H9 (cell line): Measurements from ENCODE around the gene LRPPRC. TPM values are rescaled to one million over a fixed set of nuclear protein-coding genes. Genes with fewer than 3 reads are reported as not detected.

Source experiments
- DNase-seq: peaks from one replicate; pipeline ENCODE4 v3.0.0-alpha.2; 2017
- H2AFZ ChIP-seq: one replicate; pipeline ENCODE4 v1.6.1; 2013; ENCODE audit warnings: mild to moderate bottlenecking, low read length, control low read depth, moderate library complexity
- H2AK5ac ChIP-seq: 2 replicates; pipeline ENCODE4 v1.6.1; 2013; ENCODE audit warnings: low read length, control low read depth, mixed read lengths; ENCODE audit not compliant: insufficient read length
- H2BK120ac ChIP-seq: one replicate; pipeline ENCODE4 v1.6.1; 2013; ENCODE audit warnings: low read depth, mild to moderate bottlenecking, low read length, control low read depth, inconsistent platforms; ENCODE audit not compliant: poor library complexity, severe bottlenecking
- H2BK12ac ChIP-seq: 2 replicates; pipeline ENCODE4 v1.6.1; 2013; ENCODE audit warnings: low read length, control low read depth, mixed read lengths, low read depth; ENCODE audit not compliant: insufficient read length
- H2BK15ac ChIP-seq: 2 replicates; pipeline ENCODE4 v1.6.1; 2013; ENCODE audit warnings: low read depth, low read length, control low read depth
- H2BK20ac ChIP-seq: one replicate; pipeline ENCODE4 v1.6.1; 2013; ENCODE audit warnings: low read depth, mild to moderate bottlenecking, low read length, control low read depth, inconsistent platforms; ENCODE audit not compliant: poor library complexity, severe bottlenecking
- H2BK5ac ChIP-seq: 2 replicates; pipeline ENCODE4 v1.6.1; 2013; ENCODE audit warnings: low read length, control low read depth, mixed read lengths; ENCODE audit not compliant: insufficient read length
- H3K14ac ChIP-seq: 2 replicates; pipeline ENCODE4 v1.6.1; 2013; ENCODE audit warnings: low read length, control low read depth; ENCODE audit not compliant: insufficient read depth
- H3K18ac ChIP-seq: 2 replicates; pipeline ENCODE4 v1.6.1; 2013; ENCODE audit warnings: low read depth, mild to moderate bottlenecking, mixed read lengths, low read length, control low read depth; ENCODE audit not compliant: insufficient read length
- H3K23ac ChIP-seq: 2 replicates; pipeline ENCODE4 v1.6.1; 2013; ENCODE audit warnings: low read length, control low read depth, mixed read lengths, low read depth; ENCODE audit not compliant: insufficient read length
- H3K23me2 ChIP-seq: 2 replicates; pipeline ENCODE4 v1.6.1; 2013; ENCODE audit warnings: low read depth, mild to moderate bottlenecking, mixed read lengths, low read length, control low read depth; ENCODE audit not compliant: insufficient read length, poor library complexity, severe bottlenecking
- H3K27ac ChIP-seq: 2 replicates; pipeline ENCODE4 v1.5.1; 2013; ENCODE audit warnings: low read length, control low read depth, mixed read lengths, low read depth; ENCODE audit not compliant: insufficient read length
- H3K27me3 ChIP-seq: 2 replicates; pipeline ENCODE4 v1.6.1; 2013; ENCODE audit warnings: low read length, control low read depth, inconsistent platforms; ENCODE audit not compliant: insufficient read depth
- H3K4ac ChIP-seq: 2 replicates; pipeline ENCODE4 v1.6.1; 2013; ENCODE audit warnings: low read depth, mild to moderate bottlenecking, control low read depth, inconsistent platforms, low read length, moderate library complexity
- H3K4me1 ChIP-seq: 2 replicates; pipeline ENCODE4 v1.6.1; 2013; ENCODE audit warnings: low read length, control low read depth, inconsistent platforms; ENCODE audit not compliant: insufficient read depth
- H3K4me2 ChIP-seq: 2 replicates; pipeline ENCODE4 v1.6.1; 2013; ENCODE audit warnings: low read length, control low read depth, mixed read lengths; ENCODE audit not compliant: insufficient read length, insufficient read depth
- H3K56ac ChIP-seq: 2 replicates; pipeline ENCODE4 v1.6.1; 2013; ENCODE audit warnings: low read depth, mild to moderate bottlenecking, mixed read lengths, low read length, control low read depth; ENCODE audit not compliant: insufficient read length
- H3K79me1 ChIP-seq: 2 replicates; pipeline ENCODE4 v1.6.1; 2013; ENCODE audit warnings: low read depth, mild to moderate bottlenecking, moderate library complexity, low read length, control low read depth, inconsistent platforms; ENCODE audit not compliant: insufficient read depth, poor library complexity, severe bottlenecking
- H3K79me2 ChIP-seq: 2 replicates; pipeline ENCODE4 v1.6.1; 2013; ENCODE audit warnings: low read length, control low read depth, inconsistent platforms; ENCODE audit not compliant: insufficient read depth
- H3K9ac ChIP-seq: 2 replicates; pipeline ENCODE4 v1.6.1; 2013; ENCODE audit warnings: low read length, control low read depth, mixed read lengths; ENCODE audit not compliant: insufficient read length; ENCODE audit errors: extremely low read depth
- H3K9me3 ChIP-seq: one replicate; pipeline ENCODE4 v1.6.1; 2013; ENCODE audit warnings: low read depth, low read length, inconsistent platforms; ENCODE audit not compliant: control insufficient read depth
- H3T11ph ChIP-seq: one replicate; pipeline ENCODE4 v1.6.1; 2013; ENCODE audit warnings: mild to moderate bottlenecking, low read length, control low read depth, inconsistent platforms
- H4K20me1 ChIP-seq: one replicate; pipeline ENCODE4 v1.6.1; 2013; ENCODE audit not compliant: control insufficient read depth, insufficient read length, insufficient read depth
- H4K5ac ChIP-seq: 2 replicates; pipeline ENCODE4 v1.6.1; 2013; ENCODE audit warnings: low read depth, mild to moderate bottlenecking, mixed read lengths, low read length, control low read depth; ENCODE audit not compliant: insufficient read length
- H4K8ac ChIP-seq: replicated peaks from 2 replicates; pipeline ENCODE4 v1.6.1; 2013; ENCODE audit warnings: low read length, control low read depth, mixed read lengths, low read depth; ENCODE audit not compliant: insufficient read length
- H4K91ac ChIP-seq: 2 replicates; pipeline ENCODE4 v1.6.1; 2013; ENCODE audit warnings: low read depth, mild to moderate bottlenecking, moderate library complexity, mixed read lengths, low read length, control low read depth; ENCODE audit not compliant: insufficient read length
- H3K27ac Mint-ChIP-seq, 3 experiments: 2 replicates in 2 of 3; 3 replicates in 1 of 3; pipeline ENCODE4 v1.8.0; 2020 to 2021; ENCODE audit warnings: mixed read lengths in 3 of 3, mild to moderate bottlenecking in 1 of 3, moderate library complexity in 1 of 3
- H3K27me3 Mint-ChIP-seq: 2 replicates; pipeline ENCODE4 v1.8.0; 2021; ENCODE audit warnings: low read depth, mild to moderate bottlenecking, moderate library complexity, mixed read lengths
- H3K36me3 Mint-ChIP-seq, 3 experiments: 2 replicates in 2 of 3; 3 replicates in 1 of 3; pipeline ENCODE4 v1.8.0; 2020 to 2021; ENCODE audit warnings: low read depth in 3 of 3, mixed read lengths in 3 of 3; ENCODE audit not compliant: insufficient read depth in 1 of 3
- H3K4me1 Mint-ChIP-seq, 2 experiments: 2 replicates each; pipeline ENCODE4 v1.8.0; 2020; ENCODE audit warnings: mixed read lengths in 2 of 2
- H3K4me3 Mint-ChIP-seq, 2 experiments: 2 replicates in 1 of 2; 3 replicates in 1 of 2; pipeline ENCODE4 v1.8.0; 2020 to 2021; ENCODE audit warnings: mild to moderate bottlenecking in 2 of 2, mixed read lengths in 2 of 2, moderate library complexity in 1 of 2
- H3K9me3 Mint-ChIP-seq, 2 experiments: 2 replicates in 1 of 2; 3 replicates in 1 of 2; pipeline ENCODE4 v1.8.0; 2020; ENCODE audit warnings: mild to moderate bottlenecking in 2 of 2, mixed read lengths in 2 of 2, moderate library complexity in 1 of 2
- WGBS: extraction: QIAGEN DNeasy Blood & Tissue Kit; methylation state at CpG from one replicate; pipeline ENCODE4 v1.1.7; 2013; ENCODE audit warnings: missing lambda C conversion rate, low lambda C conversion rate, mixed read lengths; ENCODE audit not compliant: insufficient read length; ENCODE audit errors: extremely low coverage; 5-methylcytosine and 5-hydroxymethylcytosine counted together
- total RNA-seq: library from RNA; stranded (reverse); gene quantifications from 2 replicates; pipeline ENCODE4 v1.2.1, GENCODE V29; 2021
- TF ChIP-seq, protein P1 (sequence below): fragments of 200-600 bp; sonication (generic); conservative IDR thresholded peaks from 3 replicates; pipeline ENCODE4 v1.8.0; 2021; ENCODE audit warnings: antibody characterized with exemption, mild to moderate bottlenecking

LRPPRC gene
- total RNA-seq, 1 experiment from 2014 or later = 182 TPM

- no peak overlapping the region for H2BK12ac ChIP-seq
- no peak overlapping the region for H2BK20ac ChIP-seq
- H3K56ac ChIP-seq = no peak overlapping the region
- H3K4me2 ChIP-seq = no peak overlapping the region
- H4K20me1 ChIP-seq = no peaks in the 10 kb centered on the region
- H4K8ac ChIP-seq = no peak overlapping the region
- no peaks in the 10 kb centered on the region; the same call in 1 of the 2 replicates for H3K4me1 ChIP-seq
- no peak overlapping the region for H2AFZ ChIP-seq
- peak overlapping the region in 2 of 3 experiments; percentile 73 to 91; a peak in 4 of 7 replicates for H3K27ac Mint-ChIP-seq
- no peaks in the 10 kb centered on the region for H3K79me1 ChIP-seq
- H3K4me3 Mint-ChIP-seq = no peak overlapping the region
- H3K79me2 ChIP-seq = 0 out of 2 replicates have a peak, but pooled peaks cover 2% of the 10 kb centered on the region
- no peaks in the 10 kb centered on the region for H3K23me2 ChIP-seq
- no peak overlapping the region for H3K14ac ChIP-seq
- no peak overlapping the region for H2BK15ac ChIP-seq
- H2BK5ac ChIP-seq = no peak overlapping the region
- no peaks in the 10 kb centered on the region for H3K9me3 ChIP-seq
- no peaks in the 10 kb centered on the region for H3K27me3 Mint-ChIP-seq
- H2BK120ac ChIP-seq = no peak overlapping the region
- H4K5ac ChIP-seq = no peak overlapping the region
- peaks cover 3 to 16% of the 10 kb centered on the region in 2 experiments for H3K4me1 Mint-ChIP-seq
- peaks cover 28 to 60% (median 56%) of the 10 kb centered on the region in 3 experiments; a peak in 6 of 7 replicates for H3K36me3 Mint-ChIP-seq
- no peak overlapping the region for H3K4ac ChIP-seq
- H3K27me3 ChIP-seq = no peaks in the 10 kb centered on the region
- H2AK5ac ChIP-seq = no peak overlapping the region
- no peak overlapping the region for H3K18ac ChIP-seq
- H3K27ac ChIP-seq = no peak overlapping the region
- DNase-seq = no peak
- no peak overlapping the region for H3T11ph ChIP-seq
- no peak overlapping the region for H3K23ac ChIP-seq
- H4K91ac ChIP-seq = no peak overlapping the region
- H3K9me3 Mint-ChIP-seq = no peaks in the 10 kb centered on the region
- TF ChIP-seq, protein P1, sequence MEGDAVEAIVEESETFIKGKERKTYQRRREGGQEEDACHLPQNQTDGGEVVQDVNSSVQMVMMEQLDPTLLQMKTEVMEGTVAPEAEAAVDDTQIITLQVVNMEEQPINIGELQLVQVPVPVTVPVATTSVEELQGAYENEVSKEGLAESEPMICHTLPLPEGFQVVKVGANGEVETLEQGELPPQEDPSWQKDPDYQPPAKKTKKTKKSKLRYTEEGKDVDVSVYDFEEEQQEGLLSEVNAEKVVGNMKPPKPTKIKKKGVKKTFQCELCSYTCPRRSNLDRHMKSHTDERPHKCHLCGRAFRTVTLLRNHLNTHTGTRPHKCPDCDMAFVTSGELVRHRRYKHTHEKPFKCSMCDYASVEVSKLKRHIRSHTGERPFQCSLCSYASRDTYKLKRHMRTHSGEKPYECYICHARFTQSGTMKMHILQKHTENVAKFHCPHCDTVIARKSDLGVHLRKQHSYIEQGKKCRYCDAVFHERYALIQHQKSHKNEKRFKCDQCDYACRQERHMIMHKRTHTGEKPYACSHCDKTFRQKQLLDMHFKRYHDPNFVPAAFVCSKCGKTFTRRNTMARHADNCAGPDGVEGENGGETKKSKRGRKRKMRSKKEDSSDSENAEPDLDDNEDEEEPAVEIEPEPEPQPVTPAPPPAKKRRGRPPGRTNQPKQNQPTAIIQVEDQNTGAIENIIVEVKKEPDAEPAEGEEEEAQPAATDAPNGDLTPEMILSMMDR = no peak
- WGBS = no CpG with 5 or more reads among the region's 3 CpGs
- H3K9ac ChIP-seq = no peak overlapping the region
These were observed 58.4 kb downstream of the LRPPRC start for GRCh38 chr2:43937269-43937820.
